SW480 (cell line): ENCODE results near the gene DLEC1.
"Not testable (repeated sequence)": the region's sequence is repeated elsewhere in the genome, so short reads cannot be mapped to it uniquely, and the experiment has no call there.

Experiments used
- DNase-seq: peaks from one replicate; pipeline ENCODE4 v3.0.0-alpha.2; 2016; ENCODE audit warnings: low spot score

The DLEC1 gene

DNA sequence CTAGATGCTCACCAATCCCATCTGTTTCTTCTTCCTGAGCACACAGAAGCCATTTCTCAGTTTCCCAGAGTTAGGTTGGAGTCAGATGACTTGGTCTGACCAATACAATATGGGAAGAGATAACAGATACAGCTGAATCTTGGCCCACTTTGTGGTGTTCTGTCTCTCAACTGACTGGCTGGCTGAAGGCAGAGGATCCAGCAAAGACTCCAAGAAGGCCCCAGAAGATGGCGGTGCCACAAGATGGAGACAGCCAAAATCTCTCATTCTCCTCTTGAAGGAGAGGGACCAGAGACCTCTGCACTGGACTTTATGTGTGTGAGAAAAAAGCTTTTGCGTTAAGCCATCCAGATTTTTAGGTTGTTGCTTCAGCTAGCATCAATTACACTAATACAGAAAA lies 118.1 kb downstream of the DLEC1 start:
- no peak for DNase-seq

GRCh38 chr3:38157595-38157994 lies 118.6 kb downstream of the DLEC1 start:
- no peak for DNase-seq

DNA sequence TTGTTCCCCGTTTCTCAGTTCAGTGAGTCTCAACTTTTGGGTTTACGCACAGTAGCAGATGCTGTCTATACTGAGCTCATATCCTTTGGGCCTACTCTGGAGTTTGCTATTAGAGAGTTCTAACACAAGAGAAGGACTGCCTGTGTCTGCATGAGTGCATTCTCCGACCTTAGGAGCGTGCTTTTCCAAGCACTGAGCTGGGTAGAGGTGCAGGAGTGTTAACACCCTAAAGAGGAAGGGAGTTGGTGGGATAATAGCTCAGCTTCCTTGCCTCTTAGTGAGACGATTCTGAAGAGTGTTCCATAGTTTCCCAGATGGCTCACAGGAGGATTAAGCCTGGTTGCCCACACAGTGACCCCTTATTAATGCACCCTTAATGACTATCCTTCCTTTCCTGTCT lies 119.5 kb downstream of the DLEC1 start:
- no peak for DNase-seq

GRCh38 chr3:38160704-38161103 lies 121.7 kb downstream of the DLEC1 start:
- DNase-seq: not testable (repeated sequence)

- DNase-seq: peak; percentile 45
These were observed 124.3 kb downstream of the DLEC1 start for GRCh38 chr3:38163117-38163840.

GRCh38 chr3:38163841-38164642 lies 125.0 kb downstream of the DLEC1 start:
- no peak for DNase-seq

- DNase-seq: no peak
These were observed 125.6 kb downstream of the DLEC1 start for GRCh38 chr3:38164643-38164951.

- peak; percentile 100 for DNase-seq
These were observed 126.1 kb downstream of the DLEC1 start, which contains the start of gene OXSR1 for GRCh38 chr3:38164952-38165721. TSS of gene OXSR1 (plus strand) at chr3:38165537. CDS start at chr3:38165877, 340 bp downstream.

GRCh38 chr3:38165722-38166387 lies 126.8 kb downstream of the DLEC1 start:
- DNase-seq: peak; percentile 69

- DNase-seq: no peak
These were observed 128.6 kb downstream of the DLEC1 start for GRCh38 chr3:38167591-38167990.

- DNase-seq: no peak
These were observed 129.4 kb downstream of the DLEC1 start for GRCh38 chr3:38168151-38169026.

- DNase-seq: no peak
These were observed 130.0 kb downstream of the DLEC1 start for GRCh38 chr3:38169027-38169317.

DNA sequence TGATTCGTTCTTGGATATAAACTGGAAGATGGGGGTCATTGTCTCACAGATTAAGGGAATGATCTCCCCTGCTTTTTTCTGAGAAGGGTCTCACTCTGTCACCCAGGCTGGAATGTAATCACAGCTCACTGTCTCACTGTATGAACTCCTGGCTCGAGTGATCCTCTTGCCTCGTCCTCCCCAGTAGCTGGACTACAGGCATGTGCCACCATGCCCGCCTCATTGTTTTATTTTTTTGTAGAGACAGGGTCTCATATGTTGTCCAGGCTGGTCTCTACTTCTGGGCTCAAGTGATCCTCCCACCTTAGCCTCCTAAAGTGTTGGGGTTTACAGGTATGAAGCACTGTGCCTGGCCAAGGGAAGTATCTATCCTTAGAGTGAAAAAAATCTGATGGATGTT lies 131.7 kb downstream of the DLEC1 start:
- DNase-seq: no peak

- no peak for DNase-seq
These were observed 132.6 kb downstream of the DLEC1 start for GRCh38 chr3:38171622-38172021.
